Gastrocnemius medialis (tissue), 4 donors: ENCODE data around the gene CCDC138. TPM values are rescaled to one million over a fixed set of nuclear protein-coding genes. Genes with fewer than 3 reads are reported as not detected.

ENCODE experiments used
- ATAC-seq, 2 donors: fragments of 150-250 bp; one replicate each; pipeline ENCODE4 v1.9.1; 2016
- DNase-seq, 2 donors: peaks; one replicate each; pipeline ENCODE4 v3.0.0-alpha.2; 2019
- H3K27ac ChIP-seq, 4 donors: fragments of 200-600 bp; sonication (generic); 1 replicate in 1 of 4; 2 replicates in 3 of 4; pipeline ENCODE4 v1.5.1; 2016 to 2018; ENCODE audit warnings: mild to moderate bottlenecking in 2 of 4, moderate library complexity in 1 of 4
- H3K27me3 ChIP-seq, 3 donors: fragments of 200-600 bp; sonication (generic) in 2 of 3; 1 replicate in 1 of 3; 2 replicates in 2 of 3; pipeline versions ENCODE4 v1.5.1 to v1.6.0; 2016 to 2019; ENCODE audit warnings: mild to moderate bottlenecking in 1 of 3, moderate library complexity in 1 of 3
- H3K36me3 ChIP-seq, 2 donors: fragments of 200-600 bp; sonication (generic) in 1 of 2; one replicate each; pipeline ENCODE4 v1.5.1; 2017 to 2018
- H3K4me1 ChIP-seq, 2 donors: fragments of 200-600 bp; sonication (generic) in 1 of 2; one replicate each; pipeline ENCODE4 v1.5.1; 2016 to 2017; ENCODE audit warnings: mild to moderate bottlenecking in 2 of 2
- H3K4me3 ChIP-seq, 4 donors: fragments of 200-600 bp; sonication (generic) in 3 of 4; 1 replicate in 1 of 4; 2 replicates in 3 of 4; pipeline ENCODE4 v1.5.1; 2016 to 2019; ENCODE audit warnings: mild to moderate bottlenecking in 2 of 4
- H3K9me3 ChIP-seq, 3 donors: fragments of 200-600 bp; sonication (generic) in 2 of 3; 1 replicate in 1 of 3; 2 replicates in 2 of 3; pipeline ENCODE4 v1.5.1; 2016 to 2019
- POLR2A ChIP-seq, 2 donors: fragments of 450-650 bp; IDR thresholded peaks; one replicate each; pipeline ENCODE4 v1.6.1; 2017; ENCODE audit warnings: antibody characterized with exemption in 2 of 2, mild to moderate bottlenecking in 2 of 2, moderate library complexity in 2 of 2
- in situ Hi-C, 4 donors: fragments of 200-750 bp; cut with MboI; loops; one replicate each; pipeline versions ENCODE4 v1.15.0 to v1.8.0; 2017; ENCODE audit warnings: low sequenced_read_pairs in 4 of 4
- intact Hi-C: fragments of 100-400 bp; cut with DNase I; formaldehyde crosslinking; loops from one replicate; pipeline ENCODE4 v1.15.1; 2023; ENCODE audit warnings: low total_unique reads
- total RNA-seq, 4 donors: library from RNA; depleted of rRNA; stranded (reverse); fragments of >200 nt; gene quantifications; one replicate each; pipeline versions ENCODE4 v1.1.0 to v1.2.3, GENCODE V29; 2016
- TF ChIP-seq, protein P1 (sequence below), 5 experiments: fragments of 450-650 bp in 3 of 5; fragments of 200-600 bp in 2 of 5; sonication (generic) in 2 of 5; IDR thresholded peaks in 4 of 5; conservative IDR thresholded peaks in 1 of 5; 1 replicate in 4 of 5; 2 replicates in 1 of 5; pipeline ENCODE4 v1.5.1; 2016 to 2019; ENCODE audit warnings: antibody characterized with exemption in 5 of 5, mild to moderate bottlenecking in 3 of 5, moderate library complexity in 3 of 5

CCDC138 gene
- total RNA-seq, 4 donors from 2014 or later, result 0.52 to 2.8 (median 1.2) TPM

DNA sequence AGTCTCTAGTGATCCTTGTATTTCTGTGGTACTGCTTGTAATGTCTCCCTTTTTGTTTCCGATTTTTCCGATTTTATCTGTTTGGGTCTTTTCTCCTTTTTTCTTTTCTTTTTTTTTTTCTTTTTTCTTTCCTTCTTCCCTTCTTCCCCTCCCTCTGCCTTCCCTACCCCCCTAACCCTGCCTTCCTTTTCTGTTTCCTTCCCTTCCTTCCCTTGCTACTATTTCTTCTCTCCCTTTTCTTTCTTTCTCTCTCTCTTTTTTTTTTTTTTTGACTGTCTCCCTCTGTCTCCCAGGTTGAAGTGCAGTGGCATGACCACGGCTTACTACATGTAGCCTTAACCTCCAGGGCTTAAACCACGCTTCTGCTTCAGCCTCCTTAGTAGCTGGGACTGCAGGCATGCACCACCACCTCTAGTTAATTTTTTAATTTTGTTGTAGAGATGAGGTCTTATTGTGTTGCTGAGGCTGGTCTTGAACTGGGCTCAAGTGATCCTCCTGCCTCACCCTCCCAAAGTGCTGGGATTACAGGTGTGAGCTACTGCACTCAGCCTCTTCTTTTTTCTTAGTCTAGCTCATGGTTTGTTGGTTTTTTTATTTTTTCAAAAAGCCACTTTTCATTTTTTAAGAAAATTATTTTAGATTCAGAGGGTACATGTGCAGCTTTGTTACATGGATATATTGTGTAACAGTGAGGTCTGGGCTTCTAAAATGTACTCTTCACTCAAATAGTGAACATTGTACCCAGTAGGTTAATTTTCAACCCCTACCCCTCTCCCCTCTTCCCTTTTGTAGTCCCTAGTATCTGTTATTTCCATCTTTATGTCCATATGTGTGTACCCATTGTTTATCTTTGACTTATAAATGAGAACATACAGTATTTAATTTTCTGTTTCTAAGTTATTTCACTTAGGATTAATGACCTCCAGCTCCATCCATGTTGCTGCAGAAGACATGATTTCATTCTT, 24.7 kb downstream of the CCDC138 start:
- Histone ChIP-seq H3K36me3 (peaks cover 0 to 4% of the 10 kb centered on the region in 2 donors), H3K4me1 (no peaks in the 10 kb centered on the region), H3K27ac (no peak overlapping the region), H3K27me3 (no peaks in the 10 kb centered on the region), H3K9me3 (peaks cover 0 to 6% (median 3%) of the 10 kb centered on the region in 3 donors), H3K4me3 (no peak overlapping the region)
- no peak for ATAC-seq
- intact Hi-C loops (no loop called here), in situ Hi-C loops (no loop called here)
- TF ChIP-seq, protein P1, sequence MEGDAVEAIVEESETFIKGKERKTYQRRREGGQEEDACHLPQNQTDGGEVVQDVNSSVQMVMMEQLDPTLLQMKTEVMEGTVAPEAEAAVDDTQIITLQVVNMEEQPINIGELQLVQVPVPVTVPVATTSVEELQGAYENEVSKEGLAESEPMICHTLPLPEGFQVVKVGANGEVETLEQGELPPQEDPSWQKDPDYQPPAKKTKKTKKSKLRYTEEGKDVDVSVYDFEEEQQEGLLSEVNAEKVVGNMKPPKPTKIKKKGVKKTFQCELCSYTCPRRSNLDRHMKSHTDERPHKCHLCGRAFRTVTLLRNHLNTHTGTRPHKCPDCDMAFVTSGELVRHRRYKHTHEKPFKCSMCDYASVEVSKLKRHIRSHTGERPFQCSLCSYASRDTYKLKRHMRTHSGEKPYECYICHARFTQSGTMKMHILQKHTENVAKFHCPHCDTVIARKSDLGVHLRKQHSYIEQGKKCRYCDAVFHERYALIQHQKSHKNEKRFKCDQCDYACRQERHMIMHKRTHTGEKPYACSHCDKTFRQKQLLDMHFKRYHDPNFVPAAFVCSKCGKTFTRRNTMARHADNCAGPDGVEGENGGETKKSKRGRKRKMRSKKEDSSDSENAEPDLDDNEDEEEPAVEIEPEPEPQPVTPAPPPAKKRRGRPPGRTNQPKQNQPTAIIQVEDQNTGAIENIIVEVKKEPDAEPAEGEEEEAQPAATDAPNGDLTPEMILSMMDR (IDR thresholded peaks at IDR 0.05 in 4 of 5, conservative IDR thresholded peaks at IDR 0.05 in 1 of 5), result no peak
- DNase-seq, result no peak

DNA sequence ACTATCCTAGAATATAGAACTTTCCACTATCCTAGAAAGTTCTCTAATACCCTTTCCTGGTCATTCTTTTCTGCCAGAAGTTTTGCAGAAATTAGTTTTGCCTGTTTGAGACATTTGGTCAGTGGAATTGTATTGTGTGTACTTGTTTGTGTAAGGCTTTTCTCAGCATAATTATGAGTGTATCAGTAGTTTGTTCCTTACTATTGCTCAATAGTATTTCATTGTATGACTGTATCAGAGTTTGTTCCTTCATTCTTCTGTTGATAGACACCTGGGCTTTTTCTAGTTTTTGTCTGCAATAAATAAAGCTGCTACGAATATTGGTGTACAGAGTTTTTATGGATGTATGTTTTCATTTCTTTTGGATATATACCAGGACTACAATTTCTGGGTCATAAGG, 27.2 kb downstream of the CCDC138 start:
- H3K27ac ChIP-seq, result no peak overlapping the region
- intact Hi-C loops, result no loop called here
- ATAC-seq (no peak), DNase-seq (no peak)
- H3K36me3 ChIP-seq, result no peaks in the 10 kb centered on the region
- no peaks in the 10 kb centered on the region for H3K4me1 ChIP-seq
- no peak overlapping the region for H3K4me3 ChIP-seq
- H3K9me3 ChIP-seq, result peaks cover 0 to 6% (median 3%) of the 10 kb centered on the region in 3 donors
- TF ChIP-seq, protein P1 (IDR thresholded peaks at IDR 0.05 in 4 of 5, conservative IDR thresholded peaks at IDR 0.05 in 1 of 5), result no peak
- TF ChIP-seq POLR2A (IDR thresholded peaks at IDR 0.05), result no peak
- no peaks in the 10 kb centered on the region for H3K27me3 ChIP-seq
- in situ Hi-C loops, result no loop called here

GRCh38 chr2:108820482-108820881, 33.9 kb downstream of the CCDC138 start:
- no peak overlapping the region for H3K4me3 ChIP-seq
- no peaks in the 10 kb centered on the region for H3K36me3 ChIP-seq
- ATAC-seq, result no peak
- TF ChIP-seq POLR2A (IDR thresholded peaks at IDR 0.05), result no peak
- TF ChIP-seq, protein P1 (IDR thresholded peaks at IDR 0.05 in 4 of 5, conservative IDR thresholded peaks at IDR 0.05 in 1 of 5), result no peak
- no peaks in the 10 kb centered on the region for H3K27me3 ChIP-seq
- intact Hi-C loops, result no loop called here
- H3K27ac ChIP-seq, result no peak overlapping the region
- no peak for DNase-seq
- H3K4me1 ChIP-seq, result no peaks in the 10 kb centered on the region
- no peaks in the 10 kb centered on the region for H3K9me3 ChIP-seq
- in situ Hi-C loops, result no loop called here

- ATAC-seq (no peak), DNase-seq (no peak)
- TF ChIP-seq, protein P1 (IDR thresholded peaks at IDR 0.05 in 4 of 5, conservative IDR thresholded peaks at IDR 0.05 in 1 of 5), result no peak
- no peak for TF ChIP-seq POLR2A (IDR thresholded peaks at IDR 0.05)
- H3K4me3 ChIP-seq, result no peak overlapping the region
- H3K27ac ChIP-seq, result no peak overlapping the region
- in situ Hi-C loops, result no loop called here
- intact Hi-C loops, result no loop called here
- no peaks in the 10 kb centered on the region for H3K9me3 ChIP-seq
- H3K27me3 ChIP-seq, result no peaks in the 10 kb centered on the region
- H3K36me3 ChIP-seq, result no peaks in the 10 kb centered on the region
- H3K4me1 ChIP-seq, result no peaks in the 10 kb centered on the region
These were observed 36.7 kb downstream of the CCDC138 start for GRCh38 chr2:108823286-108823685.
